Measurements from ENCODE around the gene GRM2.

GRM2 gene

DNA sequence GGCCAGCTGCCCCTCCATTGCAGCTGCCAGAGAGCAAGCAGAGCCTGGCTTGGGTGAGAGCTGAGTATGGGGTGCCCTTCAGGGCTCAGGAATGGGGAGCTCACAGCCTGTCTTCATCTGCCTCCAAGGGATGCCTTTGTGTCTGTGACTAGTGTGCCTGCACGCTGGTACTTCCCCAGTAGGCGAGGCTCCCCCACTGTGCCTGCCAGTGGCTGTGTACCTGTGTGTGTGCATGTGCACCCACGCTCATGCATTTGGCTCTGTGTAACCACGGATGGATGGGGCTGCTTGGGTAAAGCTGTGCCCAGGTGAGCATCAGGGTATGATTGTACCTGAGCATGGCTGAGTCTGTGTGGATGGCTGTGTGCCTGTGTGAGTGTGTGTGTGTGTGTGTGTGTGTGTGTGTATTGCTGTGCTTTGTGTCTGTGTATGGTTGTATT lies 2.3 kb upstream of the GRM2 start:
- DNase-seq (ENCODE audit: extremely low read depth in 1 of 2, low read depth in 1 of 2) = no peak

DNA sequence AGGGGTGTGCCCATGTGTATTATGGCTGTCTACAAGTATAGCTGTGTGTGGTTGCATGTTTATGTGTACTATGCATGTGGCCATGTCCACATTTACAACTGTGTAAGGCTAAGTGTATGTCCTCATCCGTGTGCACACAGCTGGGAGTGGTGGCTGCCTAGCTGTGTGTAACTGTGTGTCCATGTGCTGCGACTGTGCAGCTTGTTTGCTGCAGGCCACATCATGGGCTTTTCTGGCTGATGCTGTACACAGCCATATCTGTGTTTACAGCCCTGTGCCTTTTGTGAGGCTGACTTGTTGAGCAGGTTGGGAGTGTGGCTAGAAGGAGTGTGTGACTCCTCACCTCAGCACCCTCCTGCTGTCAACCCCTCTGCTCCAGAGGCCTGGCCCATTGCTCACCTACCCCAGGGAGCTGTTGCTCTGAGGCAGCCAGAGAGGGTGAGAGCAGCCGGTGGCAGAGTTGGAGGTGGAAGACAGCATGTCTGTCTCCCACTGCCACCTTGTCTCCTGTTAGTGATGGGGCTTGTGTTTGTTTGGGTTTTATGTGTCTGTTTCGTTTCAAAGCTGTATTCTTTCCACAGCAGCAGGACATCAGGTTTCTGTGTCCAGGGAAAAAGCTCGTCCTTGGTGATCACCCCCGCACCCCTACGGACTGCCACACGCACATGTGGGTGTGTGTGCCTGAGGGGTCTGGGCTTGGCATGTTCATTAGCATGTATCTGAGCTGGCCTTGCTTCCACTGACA lies 1.4 kb upstream of the GRM2 start:
- DNase-seq (ENCODE audit: extremely low read depth in 1 of 2, low read depth in 1 of 2) = no peak

DNA sequence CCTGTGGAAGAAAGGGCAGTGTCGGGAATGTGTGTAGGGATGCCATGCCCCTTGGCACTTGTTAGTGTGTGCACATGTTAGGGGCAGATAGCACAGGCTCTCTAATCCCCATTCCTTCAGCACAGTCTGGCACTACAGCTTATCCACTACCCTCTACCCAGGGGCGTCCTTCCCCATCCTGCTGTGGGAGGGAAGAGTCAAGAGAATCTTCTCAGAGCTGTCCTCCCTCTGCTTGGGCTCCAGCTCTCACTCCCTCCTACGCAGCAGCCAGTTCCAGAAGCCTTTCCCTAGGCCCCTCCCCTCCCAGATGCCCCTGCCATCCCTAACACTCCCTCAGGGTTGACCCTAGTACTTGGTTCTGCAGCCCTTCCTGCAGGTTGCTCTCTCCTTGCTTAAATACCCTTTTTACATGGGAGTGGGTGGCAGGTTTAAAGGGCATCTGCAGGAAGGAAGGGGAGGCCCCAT lies 815 bp upstream of the GRM2 start:
- DNase-seq (ENCODE audit: extremely low read depth in 1 of 2, low read depth in 1 of 2) = no peak

DNA sequence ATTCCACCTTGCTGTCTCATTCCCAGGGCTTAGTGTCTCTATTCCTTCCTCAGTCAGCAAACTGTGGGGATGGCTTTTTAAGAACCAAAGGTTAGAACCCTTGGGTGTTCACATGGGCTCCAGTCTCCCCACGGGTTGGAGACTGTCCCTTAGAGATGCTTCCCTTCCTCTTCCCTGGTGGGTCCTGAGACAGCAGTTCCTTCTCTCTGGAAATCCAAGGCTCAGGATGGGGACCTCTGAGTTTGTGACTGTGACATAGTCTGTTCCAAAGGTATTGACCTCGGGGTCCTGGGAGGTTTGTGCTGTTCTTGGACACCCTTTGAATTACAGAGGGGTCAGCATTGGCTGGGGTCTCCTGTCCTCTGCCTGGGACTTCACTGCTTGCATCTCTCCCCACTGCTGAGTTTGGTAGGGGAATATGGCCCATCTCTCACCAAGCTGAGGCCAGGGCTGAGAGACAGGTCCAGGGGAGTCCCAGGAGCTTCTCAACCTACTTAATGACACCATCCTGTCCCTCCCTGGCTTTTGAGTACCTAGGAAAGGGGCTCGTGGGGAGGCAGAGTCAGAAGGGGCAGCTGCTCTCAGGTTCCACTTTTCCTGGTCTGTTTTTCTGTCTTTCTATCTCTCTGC lies 1.5 kb downstream of the GRM2 start:
- no peak for DNase-seq (ENCODE audit: extremely low read depth in 1 of 2, low read depth in 1 of 2)

DNA sequence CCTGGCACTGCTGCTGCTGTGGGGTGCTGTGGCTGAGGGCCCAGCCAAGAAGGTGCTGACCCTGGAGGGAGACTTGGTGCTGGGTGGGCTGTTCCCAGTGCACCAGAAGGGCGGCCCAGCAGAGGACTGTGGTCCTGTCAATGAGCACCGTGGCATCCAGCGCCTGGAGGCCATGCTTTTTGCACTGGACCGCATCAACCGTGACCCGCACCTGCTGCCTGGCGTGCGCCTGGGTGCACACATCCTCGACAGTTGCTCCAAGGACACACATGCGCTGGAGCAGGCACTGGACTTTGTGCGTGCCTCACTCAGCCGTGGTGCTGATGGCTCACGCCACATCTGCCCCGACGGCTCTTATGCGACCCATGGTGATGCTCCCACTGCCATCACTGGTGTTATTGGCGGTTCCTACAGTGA lies 2.1 kb downstream of the GRM2 start:
- no peak for DNase-seq (ENCODE audit: extremely low read depth in 1 of 2, low read depth in 1 of 2)

DNA sequence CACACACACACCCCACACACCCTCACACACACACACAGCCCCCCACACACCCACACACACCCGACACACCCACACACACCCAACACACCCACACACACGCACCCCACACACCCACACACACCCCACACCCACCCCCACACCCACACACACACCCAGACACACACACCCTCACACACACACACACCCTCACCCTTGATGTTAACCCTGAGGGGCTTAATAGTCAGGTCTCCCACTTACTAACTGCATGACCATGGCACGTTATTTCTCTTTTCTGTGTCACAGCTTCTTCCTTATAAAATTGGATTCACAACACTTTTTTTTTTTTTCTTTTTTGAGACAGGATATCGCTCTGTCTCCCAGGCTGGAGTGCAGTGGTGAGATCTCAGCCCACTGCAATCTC lies 2.8 kb downstream of the GRM2 start:
- DNase-seq (ENCODE audit: extremely low read depth in 1 of 2, low read depth in 1 of 2) = no peak

DNA sequence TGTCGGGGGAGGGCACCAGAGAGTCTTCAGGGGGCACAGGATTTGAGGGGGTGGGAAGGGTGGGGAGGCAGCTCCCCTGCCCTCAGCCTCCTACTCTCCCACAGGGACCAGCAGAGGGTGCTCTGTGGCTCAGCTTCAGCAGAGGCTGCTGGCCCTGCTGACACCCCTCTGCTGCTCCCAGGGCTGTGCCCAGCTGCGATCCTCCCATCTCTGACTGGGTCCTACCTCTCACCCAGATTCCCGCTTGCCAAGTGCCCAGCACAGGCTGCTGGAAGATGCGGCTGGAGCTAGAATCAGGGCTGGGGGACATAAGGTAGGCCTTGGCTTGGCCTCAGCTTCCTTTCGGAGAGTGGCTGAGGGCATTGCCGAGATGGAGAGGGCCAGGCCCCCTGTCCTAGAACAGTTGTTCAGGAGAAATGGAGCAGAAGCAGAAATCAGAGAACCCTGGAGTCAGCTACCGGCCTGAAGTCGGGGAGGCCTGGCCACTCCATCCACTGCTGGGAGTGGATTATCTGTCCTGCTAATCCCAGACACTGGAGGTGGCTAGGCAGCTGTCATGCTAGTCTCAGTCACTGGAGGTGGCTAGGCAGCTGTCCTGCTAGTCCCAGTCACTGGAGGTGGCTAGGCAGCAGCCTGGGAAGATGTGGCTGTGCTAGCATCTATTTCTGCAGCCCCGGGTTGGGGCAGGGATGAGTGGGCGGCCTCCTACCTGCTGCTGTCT lies 3.9 kb downstream of the GRM2 start:
- no peak for DNase-seq (ENCODE audit: extremely low read depth in 1 of 2, low read depth in 1 of 2)

DNA sequence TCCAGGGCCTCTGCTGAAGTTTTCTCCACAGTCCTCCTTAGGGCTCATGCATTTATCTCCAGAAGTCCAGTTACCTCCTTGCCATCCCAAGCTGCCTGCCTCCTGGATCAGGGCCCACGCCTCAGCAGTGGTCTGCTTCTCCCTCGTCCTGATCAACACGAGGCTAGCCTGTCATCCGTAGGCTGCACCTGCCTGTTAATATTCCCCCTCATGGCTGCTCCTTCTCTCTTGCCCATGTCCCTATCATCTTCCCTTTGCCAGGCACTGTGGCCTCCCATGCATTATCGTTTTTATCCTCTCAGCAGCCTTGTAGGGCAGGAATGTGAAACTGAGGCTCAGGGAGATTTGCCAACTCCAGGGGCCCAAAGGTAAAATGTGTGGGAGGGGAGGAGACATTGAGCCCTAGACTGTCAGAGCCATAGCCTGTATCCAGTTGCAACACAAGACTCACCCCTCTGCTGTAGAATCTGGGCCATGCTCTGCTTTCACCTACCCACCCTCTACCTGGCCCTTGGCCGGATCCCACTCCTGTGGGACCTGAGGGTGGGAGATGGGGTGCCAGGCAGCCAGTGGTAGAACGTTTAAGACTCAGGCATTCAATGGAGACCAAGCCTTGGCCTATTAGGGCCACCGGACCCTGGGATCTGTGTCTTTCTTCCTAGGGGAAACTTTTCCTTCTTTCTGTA lies 4.6 kb downstream of the GRM2 start:
- no peak for DNase-seq (ENCODE audit: extremely low read depth in 1 of 2, low read depth in 1 of 2)

DNA sequence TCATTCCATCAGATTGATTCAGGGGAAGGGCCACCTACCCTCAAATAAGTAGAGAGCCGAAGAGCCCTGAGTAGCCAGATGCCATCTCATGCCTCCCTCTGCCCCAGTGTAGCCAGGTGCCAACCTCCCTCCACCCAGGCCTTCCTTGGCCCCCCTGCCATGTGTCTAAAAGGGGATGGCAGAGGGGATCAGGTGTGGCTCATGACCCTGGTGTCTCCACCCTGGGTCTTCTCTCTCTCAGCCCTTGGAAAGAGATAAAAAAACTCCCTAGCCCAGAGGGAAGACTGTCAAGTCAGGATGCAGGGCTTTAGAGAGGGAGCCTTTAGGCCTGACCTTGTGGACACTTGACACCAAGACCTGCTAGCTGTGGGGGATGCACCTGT lies 5.2 kb downstream of the GRM2 start:
- DNase-seq (ENCODE audit: extremely low read depth in 1 of 2, low read depth in 1 of 2) = no peak

DNA sequence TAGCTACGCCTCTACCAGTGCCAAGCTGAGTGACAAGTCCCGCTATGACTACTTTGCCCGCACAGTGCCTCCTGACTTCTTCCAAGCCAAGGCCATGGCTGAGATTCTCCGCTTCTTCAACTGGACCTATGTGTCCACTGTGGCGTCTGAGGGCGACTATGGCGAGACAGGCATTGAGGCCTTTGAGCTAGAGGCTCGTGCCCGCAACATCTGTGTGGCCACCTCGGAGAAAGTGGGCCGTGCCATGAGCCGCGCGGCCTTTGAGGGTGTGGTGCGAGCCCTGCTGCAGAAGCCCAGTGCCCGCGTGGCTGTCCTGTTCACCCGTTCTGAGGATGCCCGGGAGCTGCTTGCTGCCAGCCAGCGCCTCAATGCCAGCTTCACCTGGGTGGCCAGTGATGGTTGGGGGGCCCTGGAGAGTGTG lies 5.7 kb downstream of the GRM2 start:
- DNase-seq (ENCODE audit: extremely low read depth in 1 of 2, low read depth in 1 of 2) = no peak

DNA sequence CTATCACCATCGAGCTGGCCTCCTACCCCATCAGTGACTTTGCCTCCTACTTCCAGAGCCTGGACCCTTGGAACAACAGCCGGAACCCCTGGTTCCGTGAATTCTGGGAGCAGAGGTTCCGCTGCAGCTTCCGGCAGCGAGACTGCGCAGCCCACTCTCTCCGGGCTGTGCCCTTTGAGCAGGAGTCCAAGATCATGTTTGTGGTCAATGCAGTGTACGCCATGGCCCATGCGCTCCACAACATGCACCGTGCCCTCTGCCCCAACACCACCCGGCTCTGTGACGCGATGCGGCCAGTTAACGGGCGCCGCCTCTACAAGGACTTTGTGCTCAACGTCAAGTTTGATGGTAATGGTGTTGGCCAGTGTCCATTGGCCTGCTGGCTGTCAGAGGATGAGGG lies 6.1 kb downstream of the GRM2 start:
- DNase-seq (ENCODE audit: extremely low read depth in 1 of 2, low read depth in 1 of 2) = no peak

DNA sequence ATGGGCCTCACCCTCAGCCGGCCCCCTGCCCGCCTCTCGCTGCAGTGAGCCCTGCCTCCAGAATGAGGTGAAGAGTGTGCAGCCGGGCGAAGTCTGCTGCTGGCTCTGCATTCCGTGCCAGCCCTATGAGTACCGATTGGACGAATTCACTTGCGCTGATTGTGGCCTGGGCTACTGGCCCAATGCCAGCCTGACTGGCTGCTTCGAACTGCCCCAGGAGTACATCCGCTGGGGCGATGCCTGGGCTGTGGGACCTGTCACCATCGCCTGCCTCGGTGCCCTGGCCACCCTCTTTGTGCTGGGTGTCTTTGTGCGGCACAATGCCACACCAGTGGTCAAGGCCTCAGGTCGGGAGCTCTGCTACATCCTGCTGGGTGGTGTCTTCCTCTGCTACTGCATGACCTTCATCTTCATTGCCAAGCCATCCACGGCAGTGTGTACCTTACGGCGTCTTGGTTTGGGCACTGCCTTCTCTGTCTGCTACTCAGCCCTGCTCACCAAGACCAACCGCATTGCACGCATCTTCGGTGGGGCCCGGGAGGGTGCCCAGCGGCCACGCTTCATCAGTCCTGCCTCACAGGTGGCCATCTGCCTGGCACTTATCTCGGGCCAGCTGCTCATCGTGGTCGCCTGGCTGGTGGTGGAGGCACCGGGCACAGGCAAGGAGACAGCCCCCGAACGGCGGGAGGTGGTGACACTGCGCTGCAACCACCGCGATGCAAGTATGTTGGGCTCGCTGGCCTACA lies 8.5 kb downstream of the GRM2 start:
- no peak for DNase-seq (ENCODE audit: extremely low read depth in 1 of 2, low read depth in 1 of 2)

DNA sequence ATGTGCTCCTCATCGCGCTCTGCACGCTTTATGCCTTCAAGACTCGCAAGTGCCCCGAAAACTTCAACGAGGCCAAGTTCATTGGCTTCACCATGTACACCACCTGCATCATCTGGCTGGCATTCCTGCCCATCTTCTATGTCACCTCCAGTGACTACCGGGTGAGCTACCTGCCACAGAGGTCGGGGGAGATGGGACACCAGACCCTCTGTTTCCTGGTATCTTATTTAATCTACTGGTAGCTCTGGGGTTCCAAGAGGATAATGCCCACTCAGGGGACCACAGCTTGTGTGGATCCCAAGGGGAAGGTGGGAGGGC lies 9.1 kb downstream of the GRM2 start:
- no peak for DNase-seq (ENCODE audit: extremely low read depth in 1 of 2, low read depth in 1 of 2)

DNA sequence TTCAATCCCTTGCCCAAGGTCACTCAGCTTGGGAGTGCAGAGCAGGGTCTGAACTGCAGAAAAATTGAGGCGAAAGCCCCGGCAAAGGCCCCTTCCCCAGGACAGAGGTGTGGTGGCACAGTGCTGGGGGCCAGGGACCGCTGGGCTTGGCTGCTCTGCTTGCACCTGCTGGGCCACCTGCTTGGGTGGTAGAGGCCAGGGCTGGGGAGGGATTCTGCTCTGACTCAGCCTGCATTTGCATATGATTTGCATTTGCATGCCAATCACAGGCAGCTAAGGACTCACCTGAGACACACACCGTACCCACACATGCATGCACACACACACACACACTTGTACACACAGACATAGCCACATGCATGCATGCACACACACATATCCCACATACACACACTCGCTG lies 9.9 kb downstream of the GRM2 start:
- DNase-seq (ENCODE audit: extremely low read depth in 1 of 2, low read depth in 1 of 2) = no peak

DNA sequence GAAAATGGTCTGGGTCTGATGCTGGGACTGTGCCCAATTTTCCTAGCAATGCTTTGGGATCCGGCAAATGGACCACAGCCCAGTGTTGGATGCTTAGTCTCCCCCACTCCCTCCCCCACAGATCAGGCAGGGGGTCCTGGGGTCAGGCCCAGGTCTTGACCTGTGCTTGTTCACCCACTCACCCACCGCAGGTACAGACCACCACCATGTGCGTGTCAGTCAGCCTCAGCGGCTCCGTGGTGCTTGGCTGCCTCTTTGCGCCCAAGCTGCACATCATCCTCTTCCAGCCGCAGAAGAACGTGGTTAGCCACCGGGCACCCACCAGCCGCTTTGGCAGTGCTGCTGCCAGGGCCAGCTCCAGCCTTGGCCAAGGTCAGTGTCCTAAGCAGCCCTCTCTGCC lies 10.6 kb downstream of the GRM2 start:
- no peak for DNase-seq (ENCODE audit: extremely low read depth in 1 of 2, low read depth in 1 of 2)

DNA sequence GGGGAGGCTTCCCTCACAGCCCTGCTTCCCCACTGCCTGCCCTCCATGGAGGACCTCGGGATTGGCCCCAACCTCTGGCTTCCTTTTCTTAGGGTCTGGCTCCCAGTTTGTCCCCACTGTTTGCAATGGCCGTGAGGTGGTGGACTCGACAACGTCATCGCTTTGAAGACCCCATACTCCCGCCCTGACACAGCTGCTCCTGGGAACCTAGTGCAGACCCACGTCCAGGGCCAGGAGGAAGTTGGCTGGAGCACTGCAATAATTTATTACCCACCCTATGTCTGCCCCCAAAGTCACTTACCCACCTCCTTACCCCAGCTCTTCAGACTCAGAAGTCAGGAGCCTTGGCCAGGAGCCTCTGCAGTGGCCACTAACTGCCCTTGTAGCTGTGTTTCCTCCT lies 11.1 kb downstream of the GRM2 start:
- no peak for DNase-seq (ENCODE audit: extremely low read depth in 1 of 2, low read depth in 1 of 2)

DNA sequence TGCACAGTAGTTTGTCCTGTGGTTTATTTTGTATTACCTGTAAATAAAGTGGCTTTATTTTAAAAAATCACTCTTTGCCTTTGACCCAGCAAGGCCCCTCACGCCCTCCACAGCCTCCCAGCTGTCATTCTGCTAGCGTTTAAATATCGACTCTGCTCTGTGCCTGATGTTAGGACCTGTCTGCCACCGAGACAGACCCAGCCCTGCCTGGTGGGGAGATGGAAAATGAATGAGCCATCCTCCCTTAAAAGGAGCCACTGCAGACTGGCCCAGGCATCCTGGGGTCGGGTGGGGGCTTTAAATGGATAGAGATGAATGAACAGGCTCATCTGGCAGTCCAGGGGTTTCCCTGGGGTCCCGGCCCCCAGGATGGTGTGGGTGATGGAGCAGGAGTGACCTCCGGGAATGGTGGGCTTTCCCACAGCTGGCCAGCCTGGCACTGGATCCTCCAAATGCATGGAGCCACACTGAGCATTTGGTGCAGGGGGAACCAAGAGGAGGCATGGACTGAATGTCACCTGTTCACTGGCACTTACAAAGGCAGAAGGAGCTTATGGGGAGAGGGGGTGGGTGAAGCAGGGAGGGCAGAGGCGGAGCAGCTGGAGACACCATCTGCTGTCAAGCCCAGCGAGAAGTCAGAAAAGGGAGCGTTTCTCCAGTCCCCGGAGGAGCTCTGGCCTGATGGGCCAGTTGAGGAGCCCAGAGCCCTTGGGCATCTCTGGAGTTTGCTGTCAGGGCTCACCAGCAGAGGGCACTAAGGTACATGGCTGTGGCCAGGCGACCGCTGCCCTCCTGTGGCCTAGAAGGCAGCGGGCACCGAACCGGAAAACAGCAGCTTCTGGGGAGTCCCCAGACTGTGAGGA lies 11.9 kb downstream of the GRM2 start:
- DNase-seq (ENCODE audit: extremely low read depth in 1 of 2, low read depth in 1 of 2) = peak; percentile 50 to 67

DNA sequence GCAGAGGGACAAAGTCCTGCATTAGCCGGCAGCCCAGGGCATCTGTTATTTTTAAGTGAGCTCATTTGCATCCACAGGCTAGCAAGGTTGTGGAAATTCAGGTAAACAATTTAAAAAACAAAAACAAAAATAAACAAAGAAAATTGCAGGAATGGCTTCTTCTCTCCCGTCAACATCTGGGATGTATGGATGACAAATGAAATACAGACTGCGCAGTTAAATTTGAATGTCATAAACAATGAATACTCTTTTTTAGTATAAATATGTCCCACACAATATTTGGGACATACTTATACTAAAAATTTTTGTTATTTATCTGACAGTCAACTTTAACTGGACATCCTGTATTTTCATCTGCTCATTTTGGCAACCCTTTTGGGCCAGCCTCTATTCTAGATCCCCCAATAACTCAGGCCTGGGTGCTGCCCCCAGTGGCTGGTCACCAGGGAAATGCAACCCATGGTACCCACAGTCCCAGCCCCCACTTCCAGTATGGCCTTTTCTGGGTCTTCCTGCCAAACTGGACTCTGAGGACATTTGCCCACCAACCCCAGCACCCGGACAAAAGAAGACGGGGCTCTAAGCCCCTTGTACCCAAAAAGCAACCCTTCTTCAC lies 12.7 kb downstream of the GRM2 start:
- no peak for DNase-seq (ENCODE audit: extremely low read depth in 1 of 2, low read depth in 1 of 2)

DNA sequence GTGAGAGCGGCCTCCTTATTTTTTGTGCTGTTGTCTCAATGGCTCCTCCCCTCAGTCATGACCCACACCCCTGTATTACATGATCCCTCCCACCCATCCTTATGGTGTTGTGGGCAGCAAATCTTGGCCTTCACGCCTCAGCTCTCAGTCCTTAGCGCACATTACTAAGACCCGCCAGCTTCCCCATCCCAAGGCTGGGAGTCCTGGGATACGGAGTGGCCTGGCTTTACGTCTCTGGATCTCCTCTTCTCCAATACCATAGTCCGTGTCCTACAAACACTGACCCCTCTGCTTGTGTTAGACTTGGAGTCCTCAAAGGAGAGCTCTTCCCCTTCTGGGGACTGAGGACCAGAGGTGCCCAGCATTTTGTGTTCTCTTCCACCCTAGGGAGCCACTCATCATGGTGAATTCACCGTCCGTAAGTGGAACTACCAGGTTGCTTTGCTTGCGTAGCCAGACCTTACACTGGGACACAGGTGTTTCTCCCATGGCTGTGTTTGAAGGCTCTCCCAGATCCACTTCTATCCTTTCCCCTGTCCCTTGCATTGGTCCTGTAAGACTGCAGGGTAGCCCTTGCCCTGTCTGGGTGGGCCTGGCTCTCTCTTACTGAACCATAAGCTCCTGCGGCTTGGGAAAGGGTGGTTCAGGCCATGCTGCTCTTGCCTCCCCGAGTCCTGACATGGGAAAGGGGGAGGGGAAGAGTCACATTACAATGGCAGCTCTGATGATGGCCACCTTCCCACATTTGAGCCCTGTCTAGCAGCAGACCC lies 13.6 kb downstream of the GRM2 start:
- no peak for DNase-seq (ENCODE audit: extremely low read depth in 1 of 2, low read depth in 1 of 2)
